OCI-LY1 (cell line): ENCODE measurements around the gene ROBO1.

Source experiments
- H2AFZ ChIP-seq: fragments of 200-600 bp; sonication (generic), shearing (Covaris generic); 2 replicates; pipeline ENCODE4 v1.6.0; 2014; ENCODE audit warnings: antibody characterized with exemption, mild to moderate bottlenecking, low read length
- H3F3A ChIP-seq: fragments of 200-600 bp; sonication (generic), shearing (Covaris generic); 2 replicates; pipeline ENCODE4 v1.6.0; 2014; ENCODE audit warnings: mild to moderate bottlenecking, antibody characterized with exemption, low read length, moderate library complexity; ENCODE audit not compliant: insufficient read depth
- H3K27ac ChIP-seq: fragments of 200-600 bp; sonication (generic); 2 replicates; pipeline ENCODE4 v1.5.1; 2014; ENCODE audit warnings: low read length, mixed run types, mild to moderate bottlenecking, low read depth; ENCODE audit not compliant: poor library complexity, severe bottlenecking
- H3K27me3 ChIP-seq: fragments of 200-600 bp; sonication (generic); 2 replicates; pipeline ENCODE4 v1.6.0; 2014; ENCODE audit warnings: antibody characterized with exemption, mild to moderate bottlenecking, low read length, moderate library complexity; ENCODE audit not compliant: insufficient read depth
- H3K36me3 ChIP-seq: fragments of 200-600 bp; sonication (generic); 2 replicates; pipeline ENCODE4 v1.6.1; 2014; ENCODE audit warnings: mild to moderate bottlenecking, antibody characterized with exemption, low read length, moderate library complexity, mixed read lengths; ENCODE audit not compliant: insufficient read depth
- H3K4me1 ChIP-seq: fragments of 200-600 bp; sonication (generic); 2 replicates; pipeline ENCODE4 v1.5.1; 2014; ENCODE audit warnings: mild to moderate bottlenecking, low read length, moderate library complexity; ENCODE audit not compliant: insufficient read depth, severe bottlenecking
- H3K4me2 ChIP-seq: fragments of 200-600 bp; sonication (generic), shearing (Covaris generic); 2 replicates; pipeline ENCODE4 v1.6.1; 2014; ENCODE audit warnings: low read length
- H3K4me3 ChIP-seq: fragments of 200-600 bp; sonication (generic); 2 replicates; pipeline ENCODE4 v1.5.1; 2014; ENCODE audit warnings: low read length, low read depth, mild to moderate bottlenecking, mixed read lengths; ENCODE audit not compliant: poor library complexity, severe bottlenecking
- H3K79me2 ChIP-seq: fragments of 200-600 bp; shearing (Covaris generic); 2 replicates; pipeline ENCODE4 v1.6.1; 2016; ENCODE audit warnings: mixed run types, low read length, mixed read lengths; ENCODE audit not compliant: insufficient read depth
- H3K9ac ChIP-seq: fragments of 200-600 bp; sonication (generic), shearing (Covaris generic); 2 replicates; pipeline ENCODE4 v1.6.1; 2014; ENCODE audit warnings: mild to moderate bottlenecking, low read length, mixed read lengths
- H3K9me2 ChIP-seq: fragments of 200-600 bp; sonication (generic), shearing (Covaris generic); 2 replicates; pipeline ENCODE4 v1.6.1; 2014; ENCODE audit warnings: low read depth, mild to moderate bottlenecking, low read length, mixed read lengths
- H3K9me3 ChIP-seq: fragments of 200-600 bp; shearing (Covaris generic); 2 replicates; pipeline ENCODE4 v1.6.1; 2014; ENCODE audit warnings: low read length, mixed read lengths
- H4K20me1 ChIP-seq: fragments of 200-600 bp; sonication (generic), shearing (Covaris generic); 2 replicates; pipeline ENCODE4 v1.6.0; 2016; ENCODE audit warnings: mild to moderate bottlenecking, low read length; ENCODE audit not compliant: insufficient read depth
- CTCF ChIP-seq: fragments of 200-600 bp; sonication (generic), shearing (Covaris generic); IDR thresholded peaks from 2 replicates; pipeline ENCODE4 v1.5.1; 2017; ENCODE audit warnings: mild to moderate bottlenecking, antibody characterized with exemption, low read length, moderate library complexity, mixed read lengths
- EZH2 ChIP-seq: fragments of 200-600 bp; sonication (generic), shearing (Covaris generic); IDR thresholded peaks from 2 replicates; pipeline ENCODE4 v1.8.0; 2017; ENCODE audit warnings: borderline replicate concordance, mixed run types, mild to moderate bottlenecking, antibody characterized with exemption, low read length, moderate library complexity, mixed read lengths

The ROBO1 gene

GRCh38 chr3:79737530-79737929 lies 30.3 kb downstream of the ROBO1 start:
- no peaks in the 10 kb centered on the region for H3F3A ChIP-seq
- H3K4me3 ChIP-seq = no peak overlapping the region
- H3K4me2 ChIP-seq = no peak overlapping the region
- TF ChIP-seq EZH2 = no peak
- no peak for TF ChIP-seq CTCF
- no peaks in the 10 kb centered on the region for H3K79me2 ChIP-seq
- no peaks in the 10 kb centered on the region for H3K27me3 ChIP-seq
- no peaks in the 10 kb centered on the region for H4K20me1 ChIP-seq
- H3K9me3 ChIP-seq = no peaks in the 10 kb centered on the region
- H3K4me1 ChIP-seq = no peaks in the 10 kb centered on the region
- no peaks in the 10 kb centered on the region for H3K9me2 ChIP-seq
- no peak overlapping the region for H2AFZ ChIP-seq
- H3K9ac ChIP-seq = no peak overlapping the region
- no peaks in the 10 kb centered on the region for H3K36me3 ChIP-seq
- H3K27ac ChIP-seq = no peak overlapping the region

GRCh38 chr3:79729096-79729495 lies 38.7 kb downstream of the ROBO1 start:
- Histone ChIP-seq H3K4me1 (no peaks in the 10 kb centered on the region), H3K27me3 (no peaks in the 10 kb centered on the region), H3K4me2 (no peak overlapping the region), H3K27ac (no peak overlapping the region), H3K9me2 (no peaks in the 10 kb centered on the region), H4K20me1 (no peaks in the 10 kb centered on the region), H3K79me2 (no peaks in the 10 kb centered on the region), H3K9ac (no peak overlapping the region), H2AFZ (no peak overlapping the region), H3F3A (no peaks in the 10 kb centered on the region), H3K36me3 (no peaks in the 10 kb centered on the region), H3K9me3 (no peaks in the 10 kb centered on the region), H3K4me3 (no peak overlapping the region)
- TF ChIP-seq CTCF (no peak), EZH2 (no peak)

- H3K9me2 ChIP-seq = no peaks in the 10 kb centered on the region
- no peak overlapping the region for H3K4me3 ChIP-seq
- no peaks in the 10 kb centered on the region for H3K79me2 ChIP-seq
- H3K9me3 ChIP-seq = no peaks in the 10 kb centered on the region
- H3K36me3 ChIP-seq = no peaks in the 10 kb centered on the region
- H3F3A ChIP-seq = no peaks in the 10 kb centered on the region
- no peak overlapping the region for H3K4me2 ChIP-seq
- no peak overlapping the region for H2AFZ ChIP-seq
- H3K27ac ChIP-seq = no peak overlapping the region
- H3K4me1 ChIP-seq = no peaks in the 10 kb centered on the region
- no peaks in the 10 kb centered on the region for H4K20me1 ChIP-seq
- TF ChIP-seq CTCF (no peak), EZH2 (no peak)
- H3K27me3 ChIP-seq = no peaks in the 10 kb centered on the region
- no peak overlapping the region for H3K9ac ChIP-seq
Measured at GRCh38 chr3:79726786-79727185, 41.0 kb downstream of the ROBO1 start.
